ENCODE results near the gene ELMO1.

The ELMO1 gene

DNA sequence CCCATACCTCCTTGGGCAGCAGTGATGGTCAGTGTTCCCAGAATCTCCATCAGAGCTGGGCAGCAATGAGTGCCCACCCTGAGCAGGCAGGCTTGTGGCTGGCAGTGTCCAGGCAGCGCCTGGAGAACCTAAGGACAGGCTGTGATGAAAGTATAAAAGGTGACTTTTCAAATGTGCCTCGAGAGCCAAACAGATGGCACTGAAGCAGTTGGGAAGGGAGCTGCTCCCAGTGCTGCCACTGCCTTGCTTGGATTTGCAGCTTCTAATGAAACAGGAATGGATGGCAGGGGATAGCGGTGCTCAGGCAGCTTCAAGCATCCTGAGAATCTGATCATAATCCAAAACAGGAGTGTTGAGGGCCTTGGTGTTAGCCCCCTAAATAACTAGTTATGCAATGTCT lies 544.6 kb downstream of the ELMO1 start:
- in situ Hi-C loops (cut with MboI; ENCODE audit: low pct_unique_long_range_greater_than_20kb, low sequenced_read_pairs, unreplicated experiment), result no loop called here
- TF ChIP-seq CTCF (IDR thresholded peaks at IDR 0.05; ENCODE audit: extremely low read depth, insufficient read depth, missing control alignments), result no peak
- no peak for DNase-seq (ENCODE audit: low spot score)

DNA sequence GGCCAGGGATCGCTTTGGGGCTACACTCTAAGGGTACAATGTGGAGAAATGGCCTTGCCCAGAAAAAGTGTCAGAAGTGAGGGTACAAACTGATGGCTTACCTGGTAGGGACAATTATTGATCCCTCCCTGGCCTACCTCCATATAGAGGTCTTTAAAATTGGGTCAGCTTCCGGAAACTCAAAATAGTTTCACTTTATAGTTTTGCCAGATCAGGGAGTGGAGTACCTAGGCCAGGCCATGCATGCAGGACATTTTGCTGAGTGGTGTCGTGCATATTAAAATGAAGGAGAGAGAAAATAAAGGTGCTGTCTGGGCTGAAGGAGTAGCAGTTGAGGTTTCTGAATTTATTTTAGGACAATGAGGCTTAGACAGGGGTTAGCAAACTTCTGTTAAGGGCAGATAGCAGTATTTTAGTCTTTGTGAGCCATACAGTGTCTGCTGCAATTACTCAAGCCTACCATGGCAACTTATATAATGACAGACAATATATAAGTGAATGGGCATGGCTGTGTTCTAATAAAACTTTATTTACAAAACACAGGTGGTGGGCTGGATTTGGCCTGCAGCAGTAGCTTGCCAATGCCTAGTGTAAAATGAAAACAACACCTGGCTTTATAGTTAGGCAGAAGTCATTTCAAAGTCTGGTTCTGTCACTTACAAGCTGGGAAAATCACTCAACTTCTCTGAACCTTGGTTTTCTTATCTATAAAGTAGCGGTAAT lies 547.5 kb downstream of the ELMO1 start:
- TF ChIP-seq CTCF (IDR thresholded peaks at IDR 0.05; ENCODE audit: extremely low read depth, insufficient read depth, missing control alignments), result no peak
- DNase-seq (ENCODE audit: low spot score), result no peak
- in situ Hi-C loops (cut with MboI; ENCODE audit: low pct_unique_long_range_greater_than_20kb, low sequenced_read_pairs, unreplicated experiment), result no loop called here

DNA sequence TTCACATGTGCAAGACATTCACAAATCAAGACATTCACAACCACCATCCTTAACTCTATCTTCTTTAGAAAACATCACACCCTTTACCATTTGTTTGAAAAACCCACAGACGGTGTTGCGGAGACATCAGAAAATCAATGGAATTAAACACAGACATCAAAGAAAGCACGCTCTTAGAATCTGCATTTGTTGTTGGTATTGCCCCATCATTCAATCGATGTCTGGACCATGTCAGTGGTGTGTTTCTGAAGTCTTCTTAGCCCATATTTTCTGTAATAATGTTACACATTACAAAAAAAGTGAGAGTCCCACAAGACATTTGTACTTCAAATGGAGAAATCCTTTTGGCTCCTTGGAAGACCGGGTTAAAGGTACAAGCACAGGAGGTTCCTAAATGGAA lies 550.5 kb downstream of the ELMO1 start:
- TF ChIP-seq CTCF (IDR thresholded peaks at IDR 0.05; ENCODE audit: extremely low read depth, insufficient read depth, missing control alignments), result no peak
- in situ Hi-C loops (cut with MboI; ENCODE audit: low pct_unique_long_range_greater_than_20kb, low sequenced_read_pairs, unreplicated experiment), result no loop called here
- DNase-seq (ENCODE audit: low spot score), result no peak

GRCh38 chr7:36896956-36897590 lies 551.6 kb downstream of the ELMO1 start:
- DNase-seq (ENCODE audit: low spot score), result no peak
- no peak for TF ChIP-seq CTCF (IDR thresholded peaks at IDR 0.05; ENCODE audit: extremely low read depth, insufficient read depth, missing control alignments)
- in situ Hi-C loops (cut with MboI; ENCODE audit: low pct_unique_long_range_greater_than_20kb, low sequenced_read_pairs, unreplicated experiment), result no loop called here

DNA sequence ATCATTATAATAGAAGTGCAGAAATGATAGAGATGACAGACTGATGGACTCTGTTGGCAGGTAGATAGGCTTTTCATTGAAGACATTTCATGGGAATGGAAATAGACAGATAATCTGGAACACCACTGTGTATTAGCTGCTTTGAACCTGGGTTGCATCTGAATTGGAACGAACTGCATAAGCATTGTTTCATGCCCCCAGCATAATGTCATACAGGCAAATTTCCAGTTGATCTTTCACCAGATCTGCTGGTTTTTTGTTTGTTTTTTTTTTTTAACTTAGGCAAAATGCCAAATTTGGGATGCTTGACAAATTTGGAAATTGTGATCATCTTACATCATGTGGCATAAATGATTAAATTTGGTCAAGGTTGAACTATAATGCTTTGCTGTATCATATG lies 552.2 kb downstream of the ELMO1 start:
- no peak for DNase-seq (ENCODE audit: low spot score)
- in situ Hi-C loops (cut with MboI; ENCODE audit: low pct_unique_long_range_greater_than_20kb, low sequenced_read_pairs, unreplicated experiment), result no loop called here

DNA sequence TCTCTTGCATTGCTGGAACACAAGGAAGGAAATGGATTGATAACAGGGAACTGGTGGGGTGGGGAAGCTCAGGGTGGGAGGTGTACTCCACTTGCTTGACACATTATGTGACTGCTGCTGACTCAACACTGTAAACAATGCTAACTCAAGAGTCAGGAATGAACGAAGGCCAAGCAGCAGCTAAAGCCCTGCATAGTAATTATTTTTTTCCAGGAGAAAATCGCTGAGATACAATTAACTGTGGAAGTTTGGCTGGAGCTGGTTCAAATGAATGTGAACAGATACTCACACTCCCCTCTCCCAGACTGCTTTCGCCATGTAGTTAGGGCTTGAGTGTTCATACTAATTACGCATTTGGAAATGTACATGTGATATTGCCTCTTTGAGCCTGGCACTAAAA lies 553.5 kb downstream of the ELMO1 start:
- no peak for DNase-seq (ENCODE audit: low spot score)
- in situ Hi-C loops (cut with MboI; ENCODE audit: low pct_unique_long_range_greater_than_20kb, low sequenced_read_pairs, unreplicated experiment), result no loop called here
- no peak for TF ChIP-seq CTCF (IDR thresholded peaks at IDR 0.05; ENCODE audit: extremely low read depth, insufficient read depth, missing control alignments)

More for the DNA sequence above, 552.2 kb downstream of the ELMO1 start:
- no peak for TF ChIP-seq CTCF (IDR thresholded peaks at IDR 0.05; ENCODE audit: extremely low read depth, insufficient read depth, missing control alignments)

Measured in GM13977 (cell line).